NCI-H128 (cell line): ENCODE results near the gene SYN1.

Experiments used
- DNase-seq: peaks from one replicate; lab custom pipeline; 2025; ENCODE audit not compliant: unreplicated experiment; lab: John Stamatoyannopoulos, UW

SYN1 gene

DNA sequence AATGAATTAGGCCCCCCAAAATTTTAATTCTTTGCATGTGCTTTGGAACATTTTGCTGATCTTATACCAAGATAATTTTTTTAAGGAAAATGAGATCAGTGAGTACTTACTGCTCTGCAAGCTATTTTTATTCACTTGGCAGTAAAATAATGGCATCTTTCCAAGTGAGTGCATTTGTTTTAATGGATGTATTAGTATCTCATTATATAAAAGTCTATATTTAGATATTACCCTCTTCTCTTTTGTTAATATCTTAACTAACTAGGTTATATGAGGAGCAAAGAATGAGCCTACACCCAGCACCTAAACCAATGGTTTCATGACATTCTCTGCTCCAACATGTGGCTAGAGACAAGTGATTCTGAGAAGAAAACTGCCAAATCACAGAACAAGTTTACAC lies 79.8 kb downstream of the SYN1 start:
- DNase-seq, result no peak

DNA sequence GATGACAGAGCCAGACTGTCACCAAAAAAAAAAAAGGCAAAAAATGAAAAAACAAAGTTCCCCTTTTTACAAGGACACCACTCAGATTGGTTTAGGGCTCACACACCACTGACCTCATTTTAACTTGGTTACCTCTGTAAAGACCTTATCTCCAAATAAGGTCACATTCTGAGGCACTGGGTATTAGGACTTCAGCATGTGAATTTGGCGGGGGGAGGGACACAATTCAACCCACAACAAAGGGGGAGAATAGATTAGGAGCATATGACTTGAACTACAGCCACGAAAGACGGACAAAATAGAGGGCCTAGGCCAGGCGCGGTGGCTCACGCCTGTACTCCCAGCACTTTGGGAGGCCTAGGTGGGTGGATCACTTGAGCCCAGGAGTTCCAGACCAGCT lies 89.6 kb downstream of the SYN1 start:
- DNase-seq, result no peak

DNA sequence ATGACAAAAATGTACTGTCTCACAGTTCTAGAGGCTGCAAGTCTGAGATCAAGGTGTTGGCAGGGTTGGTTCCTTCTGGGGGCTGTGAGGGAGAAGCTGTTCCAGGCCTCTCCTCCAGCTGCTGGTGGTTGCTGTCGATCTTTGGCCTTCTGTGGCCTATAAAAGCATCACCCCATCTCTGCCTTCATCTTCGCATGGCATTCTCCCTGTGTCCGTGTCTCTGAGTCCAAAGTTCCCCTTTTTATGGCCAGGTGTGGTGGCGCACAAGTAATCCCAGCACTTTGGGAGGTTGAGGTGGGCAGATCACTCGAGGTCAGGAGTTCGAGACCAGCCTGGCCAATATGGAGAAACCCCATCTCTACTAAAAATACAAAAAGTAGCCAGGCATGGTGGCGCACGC lies 90.1 kb downstream of the SYN1 start:
- no peak for DNase-seq

DNA sequence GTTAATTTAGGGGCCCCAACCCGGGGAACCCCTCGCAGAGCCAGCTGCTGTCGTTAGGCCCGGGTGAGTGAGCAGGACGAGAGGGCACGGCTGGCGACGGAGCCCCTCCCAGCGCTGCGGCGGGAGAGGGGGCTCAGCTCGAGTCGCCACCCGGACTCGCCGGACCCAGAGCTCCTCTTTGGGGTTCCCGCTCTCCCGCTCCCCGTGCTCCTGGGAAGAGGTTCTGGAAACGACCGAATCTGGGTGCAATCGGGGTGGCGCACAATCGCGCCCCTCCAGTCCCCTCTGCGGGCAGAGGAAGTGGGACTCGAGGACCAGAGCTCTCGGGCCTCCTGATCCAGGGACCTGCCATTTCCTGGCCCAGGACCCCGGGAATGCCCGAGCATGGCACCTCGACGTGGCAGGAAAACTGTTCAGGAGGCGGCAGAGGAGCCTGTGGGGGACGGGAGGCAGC lies 95.9 kb downstream of the SYN1 start:
- no peak for DNase-seq

DNA sequence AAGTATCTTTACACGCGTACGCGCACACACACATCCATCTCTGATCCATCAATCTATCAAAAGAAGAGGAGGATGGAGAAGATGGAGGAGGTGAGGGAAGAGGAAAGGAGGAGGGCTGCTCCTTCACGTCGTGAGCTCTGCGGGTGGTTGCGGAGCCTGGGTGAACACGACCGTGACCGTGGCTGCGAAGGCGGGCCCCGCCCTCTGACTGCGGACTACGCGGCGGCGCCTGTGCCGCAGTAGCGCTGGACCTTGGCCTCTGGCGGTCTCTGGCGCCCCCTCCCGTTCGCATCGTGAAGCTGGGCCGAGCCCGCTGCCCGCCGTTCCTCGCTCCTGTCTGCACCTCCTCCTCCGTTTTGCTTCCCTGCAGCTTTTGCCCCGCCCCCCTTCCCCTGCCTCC lies 96.4 kb downstream of the SYN1 start:
- peak; percentile 66 for DNase-seq
